Thyroid gland (tissue), 4 donors: ENCODE results near the gene MAP2K5. TPM values are rescaled to one million over a fixed set of nuclear protein-coding genes. Genes with fewer than 3 reads are reported as not detected.

Source experiments
- DNase-seq, 2 donors: peaks; one replicate each; pipeline ENCODE4 v3.0.0-alpha.2; 2019
- H3K27ac ChIP-seq, 3 donors: fragments of 200-600 bp; sonication (generic); 1 replicate in 2 of 3; 2 replicates in 1 of 3; pipeline ENCODE4 v1.5.1; 2016 to 2019; ENCODE audit warnings: mild to moderate bottlenecking in 1 of 3, moderate library complexity in 1 of 3
- H3K27me3 ChIP-seq: fragments of 200-600 bp; sonication (generic); one replicate; pipeline ENCODE4 v1.5.1; 2019
- H3K36me3 ChIP-seq, 2 donors: fragments of 200-600 bp; sonication (generic); one replicate each; pipeline ENCODE4 v1.5.1; 2016 to 2019
- H3K4me1 ChIP-seq, 2 donors: fragments of 200-600 bp; sonication (generic); one replicate each; pipeline ENCODE4 v1.5.1; 2017 to 2019
- H3K4me3 ChIP-seq, 3 donors: fragments of 200-600 bp; sonication (generic); replicated peaks in 1 of 3; 1 replicate in 2 of 3; 2 replicates in 1 of 3; pipeline ENCODE4 v1.5.1; 2016; ENCODE audit warnings: mild to moderate bottlenecking in 1 of 3
- H3K9me3 ChIP-seq: fragments of 200-600 bp; sonication (generic); one replicate; pipeline ENCODE4 v1.5.1; 2017
- POLR2A ChIP-seq, 2 donors: fragments of 450-650 bp; IDR thresholded peaks; one replicate each; pipeline ENCODE4 v1.6.1; 2017; ENCODE audit warnings: antibody characterized with exemption in 2 of 2, mild to moderate bottlenecking in 2 of 2, moderate library complexity in 1 of 2
- WGBS, 2 donors: methylation state at CpG; one replicate each; pipeline ENCODE4 v1.1.5; 2017; 5-methylcytosine and 5-hydroxymethylcytosine counted together
- intact Hi-C: fragments of 100-400 bp; cut with DNase I; formaldehyde crosslinking; loops from one replicate; pipeline ENCODE4 v1.15.1; 2023
- total RNA-seq, 4 donors: library from RNA; depleted of rRNA; stranded (reverse); fragments of >200 nt; gene quantifications; one replicate each; pipeline ENCODE4 v1.2.3, GENCODE V29; 2016
- TF ChIP-seq, protein P1 (sequence below), 6 experiments: fragments of 200-600 bp in 3 of 6; fragments of 450-650 bp in 3 of 6; sonication (generic) in 3 of 6; IDR thresholded peaks; one replicate each; pipeline ENCODE4 v1.5.1; 2016 to 2019; ENCODE audit warnings: antibody characterized with exemption in 6 of 6, mild to moderate bottlenecking in 2 of 6, inconsistent platforms in 1 of 6, moderate library complexity in 1 of 6

The MAP2K5 gene
- total RNA-seq, 4 donors from 2014 or later: 10.2 to 32.1 (median 15.9) TPM

DNA sequence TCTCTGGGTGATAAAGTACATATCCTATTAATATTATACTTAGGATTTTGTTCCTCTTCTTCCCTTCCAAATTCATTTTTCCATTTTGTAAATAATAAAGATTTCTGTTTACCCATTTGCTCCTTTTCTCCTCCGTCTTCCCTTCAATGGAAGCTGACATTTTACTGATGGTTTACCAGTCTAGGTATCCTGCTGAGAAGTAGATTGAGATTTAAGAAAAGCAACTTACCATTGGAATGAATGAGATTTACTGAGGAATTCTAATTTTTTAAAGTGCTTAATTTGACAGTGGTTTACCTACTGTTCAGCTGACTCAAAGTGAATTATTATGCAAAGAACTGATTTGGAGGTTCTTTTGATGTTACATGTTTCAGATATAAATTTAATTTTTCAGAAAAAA is 19.2 kb upstream of the MAP2K5 start:
- no peak for TF ChIP-seq POLR2A (IDR thresholded peaks at IDR 0.05)
- TF ChIP-seq, protein P1, sequence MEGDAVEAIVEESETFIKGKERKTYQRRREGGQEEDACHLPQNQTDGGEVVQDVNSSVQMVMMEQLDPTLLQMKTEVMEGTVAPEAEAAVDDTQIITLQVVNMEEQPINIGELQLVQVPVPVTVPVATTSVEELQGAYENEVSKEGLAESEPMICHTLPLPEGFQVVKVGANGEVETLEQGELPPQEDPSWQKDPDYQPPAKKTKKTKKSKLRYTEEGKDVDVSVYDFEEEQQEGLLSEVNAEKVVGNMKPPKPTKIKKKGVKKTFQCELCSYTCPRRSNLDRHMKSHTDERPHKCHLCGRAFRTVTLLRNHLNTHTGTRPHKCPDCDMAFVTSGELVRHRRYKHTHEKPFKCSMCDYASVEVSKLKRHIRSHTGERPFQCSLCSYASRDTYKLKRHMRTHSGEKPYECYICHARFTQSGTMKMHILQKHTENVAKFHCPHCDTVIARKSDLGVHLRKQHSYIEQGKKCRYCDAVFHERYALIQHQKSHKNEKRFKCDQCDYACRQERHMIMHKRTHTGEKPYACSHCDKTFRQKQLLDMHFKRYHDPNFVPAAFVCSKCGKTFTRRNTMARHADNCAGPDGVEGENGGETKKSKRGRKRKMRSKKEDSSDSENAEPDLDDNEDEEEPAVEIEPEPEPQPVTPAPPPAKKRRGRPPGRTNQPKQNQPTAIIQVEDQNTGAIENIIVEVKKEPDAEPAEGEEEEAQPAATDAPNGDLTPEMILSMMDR (IDR thresholded peaks at IDR 0.05): no peak
- WGBS, 2 donors: 92 to 95% methylated on average over 1 of the region's 1 CpG
- intact Hi-C loops: loop anchor here (5.0 kb wide), 1 partner anchor 314 kb away; no protein-coding TSS in a partner anchor
- H3K27me3 ChIP-seq: no peaks in the 10 kb centered on the region
- H3K36me3 ChIP-seq: peaks cover 0 to 6% of the 10 kb centered on the region in 2 donors
- no peak overlapping the region for H3K4me3 ChIP-seq
- H3K4me1 ChIP-seq: peaks cover 17 to 20% of the 10 kb centered on the region in 2 donors
- no peaks in the 10 kb centered on the region for H3K9me3 ChIP-seq
- DNase-seq: no peak
- peak overlapping the region in 1 of 3 donors; percentile 99 for H3K27ac ChIP-seq

DNA sequence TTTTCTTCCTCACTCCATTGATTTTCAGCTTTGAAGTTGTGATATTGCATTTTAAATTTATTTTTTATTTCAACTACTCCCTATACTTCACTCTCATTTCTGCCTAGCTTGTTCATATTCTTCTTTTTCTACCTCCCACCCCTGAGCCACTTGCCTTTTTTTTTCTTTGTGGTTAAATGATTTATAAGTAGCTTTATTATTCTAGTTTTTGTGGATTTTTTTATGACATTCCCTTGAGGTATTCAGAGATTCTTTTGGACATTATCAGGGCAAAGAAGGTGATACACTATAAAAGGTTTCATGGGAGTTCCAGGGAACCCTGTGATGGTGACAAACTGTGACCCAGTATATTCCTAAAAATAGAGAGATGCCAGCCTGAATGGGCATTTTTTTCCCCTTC is 18.3 kb upstream of the MAP2K5 start:
- Histone ChIP-seq H3K4me3 (no peak overlapping the region), H3K36me3 (peaks cover 0 to 6% of the 10 kb centered on the region in 2 donors), H3K27me3 (no peaks in the 10 kb centered on the region), H3K9me3 (no peaks in the 10 kb centered on the region), H3K27ac (no peak overlapping the region), H3K4me1 (peaks cover 17 to 20% of the 10 kb centered on the region in 2 donors)
- intact Hi-C loops: loop anchor here (5.0 kb wide), 1 partner anchor 313 kb away; no protein-coding TSS in a partner anchor
- no peak for TF ChIP-seq POLR2A (IDR thresholded peaks at IDR 0.05)
- TF ChIP-seq, protein P1 (IDR thresholded peaks at IDR 0.05): no peak
- DNase-seq: no peak

DNA sequence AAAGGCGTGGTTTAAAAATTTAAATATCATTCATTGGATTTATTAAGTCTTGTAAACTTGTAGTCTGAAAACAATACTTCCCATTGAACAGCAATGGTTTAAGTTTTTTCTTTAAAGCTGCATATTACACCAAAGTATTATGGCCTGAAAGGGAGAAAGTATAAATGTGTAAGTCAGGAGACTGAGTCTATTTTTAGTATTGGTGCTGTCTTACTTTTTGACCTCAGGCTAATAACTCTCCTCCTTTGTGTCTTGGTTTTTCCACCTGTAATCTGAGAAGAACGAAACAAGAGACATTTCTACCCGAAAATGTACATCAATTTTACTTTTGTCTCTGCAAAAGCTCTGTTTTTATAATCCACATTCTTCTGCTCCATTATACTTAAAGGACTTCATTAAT is 14.0 kb upstream of the MAP2K5 start:
- H3K9me3 ChIP-seq: no peaks in the 10 kb centered on the region
- H3K27me3 ChIP-seq: no peaks in the 10 kb centered on the region
- peaks cover 8 to 11% of the 10 kb centered on the region in 2 donors for H3K4me1 ChIP-seq
- no peak overlapping the region for H3K4me3 ChIP-seq
- no peak overlapping the region for H3K27ac ChIP-seq
- TF ChIP-seq, protein P1 (IDR thresholded peaks at IDR 0.05): no peak
- TF ChIP-seq POLR2A (IDR thresholded peaks at IDR 0.05): no peak
- H3K36me3 ChIP-seq: peaks cover 0 to 6% of the 10 kb centered on the region in 2 donors
- intact Hi-C loops: no loop called here
- no peak for DNase-seq
- WGBS, 2 donors: 97% methylated on average over 3 of the region's 3 CpGs

DNA sequence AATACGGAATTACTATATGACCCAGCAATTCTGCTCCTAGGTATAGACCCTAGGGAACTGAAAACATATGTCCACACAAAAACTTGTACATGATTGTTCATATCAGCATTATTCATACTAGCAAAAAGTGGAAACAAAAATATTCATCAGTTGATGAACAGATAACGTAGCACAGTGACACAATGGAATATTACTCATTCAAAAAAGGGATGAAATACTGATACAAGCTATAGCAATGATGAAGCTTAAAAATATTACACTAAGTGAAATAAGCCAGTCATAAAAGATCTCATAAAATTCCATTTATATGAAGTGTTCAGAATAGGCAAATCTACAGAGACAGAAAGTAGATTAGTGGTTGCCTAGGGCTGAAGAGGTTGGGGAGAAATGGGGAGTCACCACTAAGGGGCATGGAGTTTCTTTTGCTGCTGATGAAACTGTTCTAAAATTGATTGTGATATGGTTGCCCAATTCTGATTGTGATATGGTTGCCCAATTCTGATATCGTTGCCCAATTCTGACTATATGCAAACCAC is 11.1 kb upstream of the MAP2K5 start:
- no peak for DNase-seq
- Histone ChIP-seq H3K4me1 (no peaks in the 10 kb centered on the region), H3K36me3 (peaks cover 0 to 6% of the 10 kb centered on the region in 2 donors), H3K4me3 (no peak overlapping the region), H3K27me3 (no peaks in the 10 kb centered on the region), H3K27ac (no peak overlapping the region), H3K9me3 (no peaks in the 10 kb centered on the region)
- no peak for TF ChIP-seq POLR2A (IDR thresholded peaks at IDR 0.05)
- TF ChIP-seq, protein P1 (IDR thresholded peaks at IDR 0.05): no peak
- intact Hi-C loops: no loop called here
- WGBS, 2 donors: 86 to 87% methylated on average over 3 of the region's 3 CpGs

DNA sequence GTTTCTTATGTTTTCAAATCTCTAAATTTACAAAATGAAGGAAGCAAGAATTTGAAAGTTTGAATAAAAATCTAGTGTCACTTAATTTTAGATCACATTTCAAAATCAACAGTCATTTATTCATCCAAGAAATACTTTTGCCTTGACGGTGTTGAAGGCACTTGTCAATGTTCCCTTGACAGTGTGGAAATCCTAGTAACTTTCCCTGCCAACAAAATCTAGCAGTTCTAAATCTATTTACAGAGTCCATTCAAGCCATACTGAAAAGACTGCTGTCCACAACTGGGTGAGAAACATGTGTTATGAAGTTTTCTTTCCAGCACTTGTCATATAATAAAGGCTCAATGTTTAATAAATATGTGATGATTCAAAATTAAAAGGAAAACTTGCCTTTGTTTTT is 8.6 kb upstream of the MAP2K5 start:
- no peaks in the 10 kb centered on the region for H3K36me3 ChIP-seq
- H3K4me1 ChIP-seq: no peaks in the 10 kb centered on the region
- intact Hi-C loops: no loop called here
- H3K4me3 ChIP-seq: no peak overlapping the region
- H3K27me3 ChIP-seq: no peaks in the 10 kb centered on the region
- 88 to 90% methylated on average over 1 of the region's 1 CpG for WGBS, 2 donors
- H3K9me3 ChIP-seq: no peaks in the 10 kb centered on the region
- no peak for TF ChIP-seq POLR2A (IDR thresholded peaks at IDR 0.05)
- TF ChIP-seq, protein P1 (IDR thresholded peaks at IDR 0.05): no peak
- H3K27ac ChIP-seq: no peak overlapping the region
- no peak for DNase-seq
